Hepatocyte (in vitro differentiated cells): ENCODE measurements around the gene HAND2. TPM values are rescaled to one million over a fixed set of nuclear protein-coding genes. Genes with fewer than 3 reads are reported as not detected.

Experiments used
- DNase-seq: peaks from one replicate; pipeline ENCODE4 v3.0.0-alpha.2; 2016; ENCODE audit warnings: low spot score
- H2AFZ ChIP-seq: fragments of 200-600 bp; sonication (generic); 2 replicates; pipeline ENCODE4 v1.6.0; 2016; ENCODE audit warnings: antibody characterized with exemption, mild to moderate bottlenecking
- H3K27ac ChIP-seq: fragments of 200-600 bp; sonication (generic); 2 replicates; pipeline ENCODE4 v1.5.1; 2016; ENCODE audit warnings: mild to moderate bottlenecking
- H3K27me3 ChIP-seq: fragments of 200-600 bp; sonication (generic); 2 replicates; pipeline ENCODE4 v1.6.1; 2016
- H3K36me3 ChIP-seq: fragments of 200-600 bp; sonication (generic); replicated peaks from 2 replicates; pipeline ENCODE4 v1.5.1; 2016; ENCODE audit warnings: low read depth; ENCODE audit not compliant: insufficient read depth
- H3K4me1 ChIP-seq: fragments of 200-600 bp; sonication (generic); 2 replicates; pipeline ENCODE4 v1.5.1; 2016; ENCODE audit warnings: mild to moderate bottlenecking, moderate library complexity; ENCODE audit not compliant: insufficient read depth
- H3K4me2 ChIP-seq: fragments of 200-600 bp; sonication (generic); 2 replicates; pipeline ENCODE4 v1.6.0; 2016
- H3K4me3 ChIP-seq: fragments of 200-600 bp; sonication (generic); 2 replicates; pipeline ENCODE4 v1.5.1; 2016; ENCODE audit warnings: mild to moderate bottlenecking
- H3K79me2 ChIP-seq: fragments of 200-600 bp; sonication (generic); 2 replicates; pipeline ENCODE4 v1.6.0; 2017; ENCODE audit warnings: mild to moderate bottlenecking
- H3K9me2 ChIP-seq: fragments of 200-600 bp; sonication (generic); replicated peaks from 2 replicates; pipeline ENCODE4 v1.6.0; 2017; ENCODE audit warnings: mild to moderate bottlenecking; ENCODE audit not compliant: insufficient read depth
- H3K9me3 ChIP-seq: fragments of 200-600 bp; sonication (generic); 2 replicates; pipeline ENCODE4 v1.5.1; 2016; ENCODE audit warnings: low read depth, mild to moderate bottlenecking
- H4K20me1 ChIP-seq: fragments of 200-600 bp; sonication (generic); 2 replicates; pipeline ENCODE4 v1.6.0; 2016; ENCODE audit warnings: mild to moderate bottlenecking; ENCODE audit not compliant: insufficient read depth, poor library complexity, severe bottlenecking
- CTCF ChIP-seq: fragments of 200-600 bp; sonication (generic); IDR thresholded peaks from 2 replicates; pipeline ENCODE4 v1.5.1; 2016; ENCODE audit warnings: antibody characterized with exemption, mild to moderate bottlenecking; ENCODE audit not compliant: poor library complexity
- EZH2 ChIP-seq: fragments of 200-600 bp; sonication (generic); IDR thresholded peaks from 2 replicates; pipeline ENCODE4 v1.6.1; 2016; ENCODE audit warnings: antibody characterized with exemption, mild to moderate bottlenecking, borderline replicate concordance
- EZH2phosphoT487 ChIP-seq: fragments of 200-600 bp; sonication (generic); IDR thresholded peaks from one replicate; pipeline ENCODE4 v1.6.1; 2018; ENCODE audit warnings: antibody characterized with exemption, mild to moderate bottlenecking, low read depth, moderate library complexity; ENCODE audit not compliant: unreplicated experiment, severe bottlenecking
- WGBS: methylation state at CpG from one replicate; pipeline ENCODE4 v1.1.6; 2016; ENCODE audit warnings: low lambda C conversion rate; ENCODE audit errors: missing lambda C conversion rate; 5-methylcytosine and 5-hydroxymethylcytosine counted together
- polyA plus RNA-seq: library from polyadenylated mRNA; unstranded; fragments of >200 nt; fragmentation: Nextera tagmentation; extraction: Ambion mirVana; gene quantifications from 2 replicates; pipeline ENCODE4 v1.2.1, GENCODE V29; 2016
- total RNA-seq: library from RNA; depleted of rRNA; stranded (reverse); fragments of >200 nt; gene quantifications from 2 replicates; pipeline ENCODE4 v1.2.3, GENCODE V29; 2014

Gene HAND2
- total and polyA plus RNA-seq, 2 experiments from 2014 or later, result 69.7 to 141 TPM

DNA sequence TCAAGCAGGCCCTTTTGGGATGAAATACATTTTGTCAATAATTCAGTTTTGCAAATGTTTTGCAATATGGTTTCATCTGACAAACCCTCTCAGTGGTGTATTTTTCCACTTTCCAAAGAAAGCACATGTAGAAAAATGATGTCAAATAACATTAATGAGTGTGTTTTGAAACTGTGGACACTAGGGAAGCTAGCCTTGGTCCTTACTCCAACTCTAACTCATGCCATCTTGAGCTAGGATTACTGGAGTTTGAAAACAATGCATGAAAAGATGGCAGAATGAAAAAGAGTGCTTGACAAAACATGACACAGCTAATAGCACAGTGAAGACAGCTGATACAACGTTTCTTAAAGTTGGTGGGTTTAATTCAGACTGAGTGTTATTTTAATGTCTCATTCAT, 41.4 kb downstream of the HAND2 start:
- H3K27me3 ChIP-seq, result no peaks in the 10 kb centered on the region
- no peaks in the 10 kb centered on the region for H3K9me2 ChIP-seq
- 71% methylated on average over 1 of the region's 1 CpG for WGBS
- TF ChIP-seq EZH2, result no peak
- TF ChIP-seq CTCF, result no peak
- no peak for TF ChIP-seq EZH2phosphoT487
- H3K27ac ChIP-seq, result no peak overlapping the region
- no peaks in the 10 kb centered on the region for H3K79me2 ChIP-seq
- no peaks in the 10 kb centered on the region for H3K36me3 ChIP-seq
- no peaks in the 10 kb centered on the region for H3K4me1 ChIP-seq
- no peaks in the 10 kb centered on the region for H4K20me1 ChIP-seq
- no peak for DNase-seq
- H3K4me3 ChIP-seq, result no peak overlapping the region
- H3K4me2 ChIP-seq, result no peak overlapping the region
- no peak overlapping the region for H2AFZ ChIP-seq
- H3K9me3 ChIP-seq, result no peaks in the 10 kb centered on the region

DNA sequence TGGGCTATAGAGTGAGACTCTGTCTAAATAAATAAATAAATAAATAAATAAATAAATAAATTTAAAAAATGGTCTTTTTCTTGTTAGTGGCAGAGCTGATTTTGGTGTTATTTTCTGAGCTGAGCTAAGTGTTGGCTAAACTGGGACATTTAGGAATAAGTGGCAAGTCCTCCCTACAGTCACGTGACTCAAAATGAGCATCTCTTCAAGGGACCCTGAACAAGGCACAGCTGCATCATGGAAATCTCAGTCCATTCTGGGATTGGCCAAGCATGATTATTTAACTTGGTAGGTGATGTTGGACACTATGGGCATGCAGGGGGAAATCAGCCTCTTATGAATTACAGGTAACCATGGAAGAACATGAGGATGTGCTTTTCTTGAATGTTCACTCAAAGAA, 42.0 kb downstream of the HAND2 start:
- Histone ChIP-seq H2AFZ (no peak overlapping the region), H3K9me3 (no peaks in the 10 kb centered on the region), H3K9me2 (no peaks in the 10 kb centered on the region), H3K27ac (no peak overlapping the region), H3K4me3 (no peak overlapping the region), H3K36me3 (no peaks in the 10 kb centered on the region), H3K4me1 (no peaks in the 10 kb centered on the region), H3K79me2 (no peaks in the 10 kb centered on the region), H3K27me3 (no peaks in the 10 kb centered on the region), H3K4me2 (no peak overlapping the region), H4K20me1 (no peaks in the 10 kb centered on the region)
- 100% methylated on average over 1 of the region's 1 CpG for WGBS
- DNase-seq, result no peak
- TF ChIP-seq EZH2 (no peak), EZH2phosphoT487 (no peak), CTCF (no peak)

- WGBS, result 80% methylated on average over 1 of the region's 1 CpG
- no peak for DNase-seq
- no peaks in the 10 kb centered on the region for H4K20me1 ChIP-seq
- H3K27ac ChIP-seq, result no peak overlapping the region
- no peaks in the 10 kb centered on the region for H3K9me2 ChIP-seq
- no peaks in the 10 kb centered on the region for H3K79me2 ChIP-seq
- no peaks in the 10 kb centered on the region for H3K36me3 ChIP-seq
- no peaks in the 10 kb centered on the region for H3K9me3 ChIP-seq
- TF ChIP-seq CTCF, result no peak
- TF ChIP-seq EZH2, result no peak
- TF ChIP-seq EZH2phosphoT487, result no peak
- H3K27me3 ChIP-seq, result no peaks in the 10 kb centered on the region
- no peak overlapping the region for H3K4me2 ChIP-seq
- H3K4me1 ChIP-seq, result no peaks in the 10 kb centered on the region
- H3K4me3 ChIP-seq, result no peak overlapping the region
- H2AFZ ChIP-seq, result no peak overlapping the region
These were observed 43.2 kb downstream of the HAND2 start for GRCh38 chr4:173486714-173487392.
